SK-N-SH (cell line): Measurements from ENCODE around the gene DGCR2. TPM values are rescaled to one million over a fixed set of nuclear protein-coding genes. Genes with fewer than 3 reads are reported as not detected.

Experiments
- CTCF ChIA-PET: fragments of 300-600, 350-600 bp; formaldehyde crosslinking; extraction: SDS; loops from one replicate; lab custom pipeline; 2021; lab: Yijun Ruan, JAX
- POLR2A ChIA-PET: fragments of 350-600 bp; sonication (Branson Sonifier 250); formaldehyde crosslinking; extraction: SDS; loops from one replicate; lab custom pipeline; 2020; ENCODE audit warnings: antibody characterized with exemption, inconsistent platforms; lab: Yijun Ruan, JAX
- DNase-seq: peaks from one replicate; pipeline ENCODE4 v3.0.0; 2012
- H2AFZ ChIP-seq: fragments of 200-600 bp; sonication (generic); 2 replicates; pipeline ENCODE4 v1.8.1; 2016; ENCODE audit warnings: antibody characterized with exemption, mild to moderate bottlenecking, low read depth
- H3F3A ChIP-seq: fragments of 200-600 bp; sonication (generic); replicated peaks from 2 replicates; pipeline ENCODE3; 2016; ENCODE audit warnings: antibody characterized with exemption, mild to moderate bottlenecking; ENCODE audit not compliant: insufficient read depth
- H3K27ac ChIP-seq, 2 experiments: fragments of 200-500 bp in 1 of 2; fragments of 200-600 bp in 1 of 2; sonication (Bioruptor generic) in 1 of 2; sonication (generic), shearing (Covaris generic) in 1 of 2; 2 replicates each; pipeline versions ENCODE4 v1.5.1 to v1.6.1; 2014 to 2016; ENCODE audit warnings: low read depth in 2 of 2, inconsistent platforms in 1 of 2, low read length in 1 of 2, mild to moderate bottlenecking in 1 of 2, mixed read lengths in 1 of 2
- H3K27me3 ChIP-seq: fragments of 200-600 bp; sonication (generic), shearing (Covaris generic); 2 replicates; pipeline ENCODE4 v1.6.1; 2016; ENCODE audit warnings: mixed run types; ENCODE audit not compliant: insufficient read depth
- H3K36me3 ChIP-seq, 2 experiments: fragments of 200-500 bp in 1 of 2; fragments of 200-600 bp in 1 of 2; sonication (Bioruptor generic) in 1 of 2; sonication (generic) in 1 of 2; replicated peaks in 1 of 2; 2 replicates each; pipeline versions ENCODE3 to v1.5.1; 2014 to 2016; ENCODE audit warnings: low read length in 1 of 2, mild to moderate bottlenecking in 1 of 2; ENCODE audit not compliant: insufficient read depth in 2 of 2, control insufficient read depth in 1 of 2
- H3K4me1 ChIP-seq, 2 experiments: fragments of 200-500 bp in 1 of 2; fragments of 200-600 bp in 1 of 2; sonication (Bioruptor generic) in 1 of 2; sonication (generic), shearing (Covaris generic) in 1 of 2; 2 replicates each; pipeline versions ENCODE4 v1.5.1 to v1.6.1; 2014 to 2016; ENCODE audit warnings: low read depth in 1 of 2, low read length in 1 of 2, mixed run types in 1 of 2; ENCODE audit not compliant: insufficient read depth in 2 of 2, control insufficient read depth in 1 of 2
- H3K4me2 ChIP-seq: fragments of 200-600 bp; sonication (generic), shearing (Covaris generic); 2 replicates; pipeline ENCODE4 v1.6.1; 2017; ENCODE audit warnings: mixed run types
- H3K4me3 ChIP-seq, 2 experiments: fragments of 200-500 bp in 1 of 2; fragments of 200-600 bp in 1 of 2; sonication (Bioruptor generic) in 1 of 2; sonication (generic), shearing (Covaris generic) in 1 of 2; 2 replicates each; pipeline versions ENCODE4 v1.5.1 to v1.8.1; 2014 to 2016; ENCODE audit warnings: low read depth in 2 of 2, inconsistent platforms in 1 of 2, low read length in 1 of 2, mild to moderate bottlenecking in 1 of 2, mixed read lengths in 1 of 2, moderate library complexity in 1 of 2
- H3K79me2 ChIP-seq: fragments of 200-600 bp; sonication (generic); 2 replicates; pipeline ENCODE4 v1.8.1; 2017; ENCODE audit warnings: mild to moderate bottlenecking; ENCODE audit not compliant: insufficient read depth
- H3K9ac ChIP-seq: fragments of 200-600 bp; sonication (generic); 2 replicates; pipeline ENCODE4 v1.6.1; 2017; ENCODE audit warnings: mixed run types
- H3K9me2 ChIP-seq: fragments of 200-600 bp; sonication (generic); 2 replicates; pipeline ENCODE4 v1.6.1; 2017; ENCODE audit warnings: mixed run types
- H3K9me3 ChIP-seq: fragments of 200-600 bp; sonication (generic); 2 replicates; pipeline ENCODE4 v1.6.1; 2017; ENCODE audit warnings: mixed run types, mild to moderate bottlenecking, moderate library complexity
- H4K20me1 ChIP-seq: fragments of 200-600 bp; sonication (generic); 2 replicates; pipeline ENCODE4 v1.6.1; 2017; ENCODE audit warnings: mild to moderate bottlenecking, mixed run types; ENCODE audit not compliant: insufficient read depth
- CHD2 ChIP-seq: fragments of 150-350 bp; IDR thresholded peaks from 2 replicates; pipeline ENCODE4 v1.6.1; 2018; ENCODE audit warnings: low read length; ENCODE audit not compliant: partially characterized antibody
- ELF1 ChIP-seq: IDR thresholded peaks from 2 replicates; pipeline ENCODE4 v1.4.0; 2012
- EP300 ChIP-seq, 2 experiments: IDR thresholded peaks; 2 replicates each; pipeline versions ENCODE4 v1.4.0 to v1.6.1; 2012; ENCODE audit warnings: borderline replicate concordance in 1 of 2, low read depth in 1 of 2, low read length in 1 of 2
- EZH2phosphoT487 ChIP-seq: fragments of 200-600 bp; sonication (generic); IDR thresholded peaks from 2 replicates; pipeline ENCODE4 v1.6.1; 2017; ENCODE audit warnings: low read depth, mixed run types, mild to moderate bottlenecking, antibody characterized with exemption, moderate library complexity, borderline replicate concordance
- FOXJ3 ChIP-seq: sonication (generic); formaldehyde crosslinking; IDR thresholded peaks from 2 replicates; pipeline ENCODE4 v1.5.1; 2020; ENCODE audit warnings: mild to moderate bottlenecking, missing genetic modification reagents
- IRF3 ChIP-seq: fragments of 150-350 bp; IDR thresholded peaks from 2 replicates; pipeline ENCODE4 v1.6.1; 2016; ENCODE audit warnings: mild to moderate bottlenecking, low read depth, low read length
- JUND ChIP-seq: IDR thresholded peaks from 2 replicates; pipeline ENCODE4 v1.4.0; 2012
- MAX ChIP-seq: IDR thresholded peaks from 2 replicates; pipeline ENCODE4 v1.4.0; 2012; ENCODE audit warnings: low read depth
- RCOR1 ChIP-seq: fragments of 150-350 bp; IDR thresholded peaks from 2 replicates; pipeline ENCODE4 v1.6.1; 2017; ENCODE audit warnings: antibody characterized with exemption, low read length
- REST ChIP-seq: IDR thresholded peaks from 2 replicates; pipeline ENCODE4 v1.6.1; 2012; ENCODE audit warnings: mild to moderate bottlenecking, low read depth, low read length, moderate library complexity
- RXRA ChIP-seq: IDR thresholded peaks from 2 replicates; pipeline ENCODE4 v1.4.0; 2012; ENCODE audit warnings: low read depth, mild to moderate bottlenecking, borderline replicate concordance
- SIN3A ChIP-seq: IDR thresholded peaks from 2 replicates; pipeline ENCODE4 v1.6.1; 2012; ENCODE audit warnings: low read depth, mild to moderate bottlenecking, low read length, moderate library complexity, borderline replicate concordance
- SMC3 ChIP-seq: IDR thresholded peaks from 2 replicates; pipeline ENCODE4 v1.6.1; 2012; ENCODE audit warnings: low read depth, low read length, improper control_type of control experiment
- TEAD4 ChIP-seq: IDR thresholded peaks from 2 replicates; pipeline ENCODE4 v1.4.0; 2012; ENCODE audit warnings: mild to moderate bottlenecking, borderline replicate concordance; ENCODE audit not compliant: insufficient read depth
- USF1 ChIP-seq: IDR thresholded peaks from 2 replicates; pipeline ENCODE4 v1.4.0; 2012; ENCODE audit warnings: low read depth, borderline replicate concordance
- YY1 ChIP-seq: IDR thresholded peaks from 2 replicates; pipeline ENCODE4 v1.4.0; 2012; ENCODE audit warnings: low read depth, mild to moderate bottlenecking
- ZBTB33 ChIP-seq: IDR thresholded peaks from 2 replicates; pipeline ENCODE4 v1.4.0; 2012; ENCODE audit warnings: low read depth, borderline replicate concordance
- WGBS: methylation state at CpG from one replicate; pipeline ENCODE4 v1.1.6; 2017; ENCODE audit warnings: low lambda C conversion rate; 5-methylcytosine and 5-hydroxymethylcytosine counted together
- polyA plus RNA-seq, 3 experiments: library from polyadenylated mRNA; depleted of rRNA; stranded (reverse); fragments of >200 nt; gene quantifications; 2 replicates each; pipeline ENCODE4 v1.2.3, GENCODE V29; 2012

The DGCR2 gene
- polyA plus RNA-seq, 1 of the 3 experiments (the other 2 are of a cell fraction), result 30.4 TPM

GRCh38 chr22:19045094-19045493 lies 77.1 kb downstream of the DGCR2 start (continued):
- TF ChIP-seq RCOR1 (no peak), EP300 (IDR thresholded peaks at IDR 0.05; ENCODE audit: borderline replicate concordance in 1 of 2, low read depth in 1 of 2, low read length in 1 of 2) (no peak), JUND (no peak)

GRCh38 chr22:19044381-19044780 lies 77.8 kb downstream of the DGCR2 start:
- H3K27me3 ChIP-seq, result no peaks in the 10 kb centered on the region
- CTCF ChIA-PET, result no interaction called here
- no peaks in the 10 kb centered on the region for H3K9me3 ChIP-seq
- no peak for DNase-seq
- no peak overlapping the region for H2AFZ ChIP-seq
- WGBS, result 96% methylated on average over 2 of the region's 6 CpGs
- H3F3A ChIP-seq, result no peaks in the 10 kb centered on the region
- POLR2A ChIA-PET, result no interaction called here
- no peaks in the 10 kb centered on the region for H3K4me1 ChIP-seq
- no peak overlapping the region for H3K4me2 ChIP-seq
- H3K9ac ChIP-seq, result no peak overlapping the region
- no peak overlapping the region for H3K4me3 ChIP-seq
- H3K27ac ChIP-seq, result no peak overlapping the region
- no peaks in the 10 kb centered on the region for H4K20me1 ChIP-seq
- TF ChIP-seq YY1 (no peak), EZH2phosphoT487 (no peak), ZBTB33 (no peak), ELF1 (no peak), MAX (no peak), IRF3 (no peak), CHD2 (no peak), TEAD4 (no peak), SMC3 (no peak), SIN3A (no peak), REST (no peak), USF1 (no peak), RXRA (no peak), FOXJ3 (no peak)
- TF ChIP-seq, all 33 proteins: peak for 0
- Histone ChIP-seq H3K79me2 (no peaks in the 10 kb centered on the region), H3K9me2 (no peaks in the 10 kb centered on the region), H3K36me3 (peaks cover 34 to 84% of the 10 kb centered on the region in 2 experiments)
